Measurements from ENCODE around the gene RAVER2.
"Not testable (repeated sequence)": the region's sequence is repeated elsewhere in the genome, so short reads cannot be mapped to it uniquely, and the experiment has no call there.

The RAVER2 gene, protein sequence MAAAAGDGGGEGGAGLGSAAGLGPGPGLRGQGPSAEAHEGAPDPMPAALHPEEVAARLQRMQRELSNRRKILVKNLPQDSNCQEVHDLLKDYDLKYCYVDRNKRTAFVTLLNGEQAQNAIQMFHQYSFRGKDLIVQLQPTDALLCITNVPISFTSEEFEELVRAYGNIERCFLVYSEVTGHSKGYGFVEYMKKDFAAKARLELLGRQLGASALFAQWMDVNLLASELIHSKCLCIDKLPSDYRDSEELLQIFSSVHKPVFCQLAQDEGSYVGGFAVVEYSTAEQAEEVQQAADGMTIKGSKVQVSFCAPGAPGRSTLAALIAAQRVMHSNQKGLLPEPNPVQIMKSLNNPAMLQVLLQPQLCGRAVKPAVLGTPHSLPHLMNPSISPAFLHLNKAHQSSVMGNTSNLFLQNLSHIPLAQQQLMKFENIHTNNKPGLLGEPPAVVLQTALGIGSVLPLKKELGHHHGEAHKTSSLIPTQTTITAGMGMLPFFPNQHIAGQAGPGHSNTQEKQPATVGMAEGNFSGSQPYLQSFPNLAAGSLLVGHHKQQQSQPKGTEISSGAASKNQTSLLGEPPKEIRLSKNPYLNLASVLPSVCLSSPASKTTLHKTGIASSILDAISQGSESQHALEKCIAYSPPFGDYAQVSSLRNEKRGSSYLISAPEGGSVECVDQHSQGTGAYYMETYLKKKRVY

DNA sequence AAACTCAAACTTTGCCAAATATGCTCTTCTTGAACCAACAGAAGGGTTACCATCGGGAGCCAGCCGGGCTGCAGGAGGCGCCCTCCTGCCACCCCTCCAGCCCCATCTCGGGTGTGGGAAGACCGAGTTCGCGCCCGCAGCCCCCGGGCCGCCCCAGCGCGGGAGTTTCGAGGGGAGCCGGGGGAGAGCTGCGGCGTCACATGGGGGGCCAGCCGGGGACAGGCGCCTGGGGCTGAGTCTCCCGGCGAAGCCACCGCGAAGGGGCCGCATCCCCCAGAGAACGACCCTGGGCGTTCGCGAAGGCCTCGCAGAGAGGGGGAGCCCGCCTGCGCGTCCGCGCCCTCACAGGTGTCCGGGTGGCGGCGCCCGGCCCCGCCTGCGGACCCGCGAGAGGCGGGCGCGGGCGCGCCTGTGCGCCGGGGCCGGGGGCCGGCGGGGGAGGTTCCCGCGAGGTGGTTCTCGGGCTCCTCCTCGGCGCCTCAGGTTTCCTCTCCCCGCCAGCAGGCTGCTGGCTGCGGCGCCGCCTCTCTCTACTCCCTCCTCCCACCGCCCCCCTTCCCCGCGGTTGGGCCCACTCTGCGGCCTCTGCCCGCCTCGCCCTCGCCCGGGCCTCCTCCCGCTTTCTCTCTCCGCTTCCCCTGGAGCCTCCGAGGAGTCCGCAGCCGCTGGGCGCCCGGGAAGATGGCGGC is at the start of gene RAVER2:
RAVER2 (plus strand) TSS at position 584 of the 689 bp plus-strand sequence; CDS start at position 682, 98 bp downstream.
- DNase-seq (ENCODE audit: low spot score): peak; percentile 79

DNA sequence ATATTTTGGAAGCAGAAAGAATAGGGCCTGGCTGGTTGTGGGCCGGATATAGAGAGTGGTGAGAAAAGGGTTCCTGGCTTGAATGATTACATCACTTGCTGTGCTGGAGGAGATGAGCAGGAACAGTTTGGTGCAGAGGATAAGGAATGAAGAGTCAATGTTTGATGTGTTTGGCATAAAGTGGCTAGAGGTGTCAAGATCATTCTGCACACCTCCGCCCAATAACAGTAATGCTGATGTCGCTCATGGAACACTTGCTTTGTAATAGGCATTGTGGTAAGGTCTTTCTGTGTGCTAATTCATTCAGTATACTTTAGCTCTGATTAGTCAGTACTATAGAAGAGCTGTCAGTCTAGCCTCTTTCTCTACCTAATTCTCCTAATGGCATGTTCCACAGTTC is 48.0 kb upstream of the RAVER2 start:
- DNase-seq (ENCODE audit: low spot score): no peak

DNA sequence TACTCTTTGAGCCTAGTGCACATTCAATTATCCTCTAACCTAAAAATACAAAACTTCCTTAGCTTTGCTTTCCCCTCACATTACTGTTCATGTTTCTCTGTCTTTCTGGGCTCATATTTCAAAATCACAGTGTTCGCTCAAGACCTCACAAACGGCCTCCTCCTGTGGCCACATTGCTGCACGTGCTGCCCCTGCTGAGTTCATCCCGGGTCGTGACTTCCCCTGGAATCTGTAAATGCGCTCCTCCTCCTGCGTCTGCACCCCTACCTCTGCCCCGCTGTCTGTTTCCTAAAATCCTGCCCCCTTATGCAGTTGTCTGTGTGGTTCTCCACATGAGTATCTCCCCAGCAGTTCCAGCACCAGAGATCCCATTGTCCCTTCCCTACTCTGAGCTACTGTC is 45.5 kb upstream of the RAVER2 start:
- no peak for DNase-seq (ENCODE audit: low spot score)

DNA sequence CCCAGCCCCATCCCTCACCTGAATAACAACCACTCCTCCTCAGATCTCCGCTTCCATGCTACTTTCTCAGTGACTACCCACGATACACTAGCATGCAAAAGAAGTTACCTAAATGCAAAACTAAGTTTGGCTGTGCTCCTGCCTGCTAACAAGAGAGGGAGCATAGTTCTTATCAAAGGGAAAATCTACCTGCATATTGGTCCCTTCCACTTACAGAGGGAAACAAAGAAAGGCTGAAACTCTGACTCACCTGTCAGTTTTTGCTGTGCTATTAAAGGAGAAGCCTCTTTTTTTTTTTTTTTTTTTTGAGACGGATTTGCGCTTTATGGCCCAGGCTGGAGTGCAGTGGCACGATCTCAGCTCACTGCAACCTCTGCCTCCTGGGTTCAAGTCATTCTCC is 43.8 kb upstream of the RAVER2 start:
- DNase-seq (ENCODE audit: low spot score): peak; percentile 9

DNA sequence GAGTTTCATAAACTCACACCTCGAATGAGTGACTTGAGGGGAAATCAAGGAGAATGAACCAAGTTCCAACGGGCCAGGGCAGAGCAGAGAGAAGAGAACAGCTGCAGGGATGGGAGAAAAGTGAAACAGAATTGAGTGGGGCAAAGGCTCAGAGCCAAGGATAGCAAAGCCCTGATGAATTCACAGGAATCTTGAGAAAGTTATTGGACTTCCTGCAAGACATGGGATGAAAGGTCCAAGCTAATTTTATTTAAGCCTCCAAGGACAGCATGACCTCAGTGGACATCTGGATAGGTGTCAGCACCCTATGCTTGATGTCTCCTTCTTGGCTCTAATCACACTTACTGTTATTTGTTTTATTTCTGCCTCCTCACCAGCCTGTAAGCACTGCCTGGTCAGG is 43.0 kb upstream of the RAVER2 start:
- no peak for DNase-seq (ENCODE audit: low spot score)

DNA sequence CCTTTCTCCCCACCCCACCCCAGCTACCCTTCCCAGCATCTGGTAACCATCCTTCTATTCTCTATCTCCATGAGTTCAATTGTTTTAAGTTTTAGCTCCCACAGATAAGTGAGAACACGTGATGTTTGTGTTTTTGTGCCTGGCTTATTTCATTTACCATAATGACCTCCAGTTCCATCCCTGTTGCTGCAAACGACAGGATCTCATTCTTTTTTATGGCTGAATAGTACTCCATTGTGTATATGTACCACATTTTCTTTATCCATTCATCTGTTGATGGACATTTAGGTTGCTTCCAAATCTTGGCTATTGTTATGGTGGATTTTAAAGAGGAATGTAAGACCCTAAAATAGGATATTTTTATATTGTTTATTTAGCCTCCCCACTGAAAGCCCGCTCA is 42.2 kb upstream of the RAVER2 start:
- not testable (repeated sequence) for DNase-seq (ENCODE audit: low spot score)

DNA sequence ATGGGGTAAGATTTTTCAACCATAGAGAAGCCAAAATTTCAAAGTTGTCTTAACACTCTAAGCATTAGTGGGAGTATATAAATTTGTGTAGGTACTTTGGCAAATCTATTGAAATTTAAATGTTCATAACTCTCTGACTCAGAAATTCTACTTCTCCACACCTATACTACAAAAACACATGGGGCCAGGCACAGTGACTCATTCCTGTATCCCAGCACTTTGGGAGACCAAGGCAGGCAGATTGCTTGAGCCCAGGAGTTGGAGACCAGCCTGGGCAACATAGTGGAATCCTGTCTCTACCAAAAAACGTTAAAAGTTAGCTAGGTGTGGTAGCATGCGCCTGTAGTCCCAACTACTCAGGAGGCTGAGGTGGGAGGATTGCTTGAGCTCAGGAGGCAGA is 41.3 kb upstream of the RAVER2 start:
- no peak for DNase-seq (ENCODE audit: low spot score)

DNA sequence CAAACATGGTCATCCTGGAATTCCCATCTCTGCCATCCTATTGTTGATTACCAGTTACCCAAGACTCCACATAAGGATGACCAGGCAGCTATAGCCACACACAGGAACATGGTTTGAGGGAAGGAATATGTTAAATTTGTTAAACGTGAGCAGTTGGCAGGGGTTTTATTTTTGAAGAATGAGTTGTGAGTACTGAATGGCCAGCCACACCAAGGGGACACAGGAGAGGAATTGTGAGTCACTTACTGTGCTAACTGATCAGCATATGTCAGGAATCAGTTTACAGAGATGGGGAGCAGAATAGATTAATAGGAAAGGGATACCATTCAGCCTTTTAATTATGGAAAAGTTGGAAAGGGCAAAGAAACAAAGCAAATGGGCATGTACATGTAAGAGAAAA is 39.3 kb upstream of the RAVER2 start:
- DNase-seq (ENCODE audit: low spot score): no peak

DNA sequence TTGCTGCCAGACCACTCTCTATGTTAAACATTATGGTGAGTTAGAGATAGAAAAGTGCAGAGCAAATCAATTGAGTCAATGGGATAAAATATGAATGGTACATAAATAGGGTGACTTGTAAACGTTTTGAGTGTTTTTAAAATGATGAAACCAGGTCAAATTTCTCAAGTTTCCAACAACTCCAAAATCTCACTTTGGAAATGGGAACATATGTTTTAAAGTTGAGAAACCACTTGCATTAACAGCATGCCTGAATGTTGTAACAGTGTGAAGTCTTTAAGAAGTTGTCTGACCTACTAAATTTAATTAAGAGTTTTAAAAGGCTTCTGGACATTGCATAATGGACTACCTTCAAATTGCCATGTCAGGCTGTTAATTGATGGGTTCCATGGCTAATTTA is 33.6 kb upstream of the RAVER2 start:
- no peak for DNase-seq (ENCODE audit: low spot score)

DNA sequence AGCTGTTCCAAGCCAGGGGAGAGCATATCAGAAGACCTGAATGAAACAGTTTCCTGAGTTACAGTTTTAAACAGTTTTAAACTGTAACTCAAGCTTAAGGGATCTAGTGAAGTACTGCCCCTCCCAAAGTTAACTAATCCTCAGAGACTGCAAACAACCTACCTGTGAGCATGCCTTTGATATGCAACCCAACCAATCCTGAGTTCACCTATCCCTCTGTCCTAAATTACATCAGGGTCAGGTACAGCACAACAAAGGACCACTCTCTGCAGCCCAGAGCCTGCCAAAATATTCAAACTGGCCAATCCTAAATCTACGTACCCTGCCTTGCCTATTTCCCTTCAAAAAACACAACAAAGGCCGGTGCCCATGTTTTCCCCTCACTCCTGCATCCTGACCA is 32.8 kb upstream of the RAVER2 start:
- DNase-seq (ENCODE audit: low spot score): no peak

DNA sequence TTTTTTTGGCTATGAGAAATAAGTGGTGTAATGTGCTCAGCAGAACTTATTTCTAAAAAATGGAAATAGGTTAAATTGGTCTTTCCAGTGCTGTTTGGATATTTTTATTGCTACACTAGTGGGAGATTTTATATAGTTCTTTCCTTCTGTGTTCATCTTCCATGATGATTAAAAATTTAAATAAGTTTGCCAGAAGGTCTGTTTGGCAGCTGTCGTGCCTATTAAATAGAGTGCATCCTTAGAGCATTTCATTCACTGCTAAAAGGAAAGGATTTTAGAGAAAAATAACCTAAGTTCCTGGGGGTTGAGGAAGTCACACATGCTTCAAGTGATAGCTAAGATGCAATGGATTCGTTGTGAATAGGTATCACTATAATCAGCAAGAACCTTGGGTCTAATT is 29.7 kb upstream of the RAVER2 start:
- no peak for DNase-seq (ENCODE audit: low spot score)

DNA sequence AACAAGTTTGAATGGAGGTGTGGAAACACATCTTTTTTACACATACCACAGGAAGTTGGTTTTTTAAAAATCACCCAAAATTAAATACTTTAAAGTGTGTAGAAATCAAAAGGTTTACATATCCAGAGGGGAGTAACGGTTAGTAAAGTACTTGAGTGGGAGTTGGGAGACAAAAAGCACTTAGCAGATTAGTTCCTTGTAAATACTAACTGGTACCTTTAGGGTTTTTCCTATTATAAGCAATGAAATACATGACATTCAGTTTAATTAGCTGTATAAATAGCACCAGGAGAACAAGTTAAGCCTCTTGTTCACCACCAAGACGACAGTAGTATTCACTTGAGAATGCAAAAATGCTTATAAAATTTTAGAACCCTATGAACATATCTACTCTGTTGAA is 23.7 kb upstream of the RAVER2 start:
- DNase-seq (ENCODE audit: low spot score): no peak

DNA sequence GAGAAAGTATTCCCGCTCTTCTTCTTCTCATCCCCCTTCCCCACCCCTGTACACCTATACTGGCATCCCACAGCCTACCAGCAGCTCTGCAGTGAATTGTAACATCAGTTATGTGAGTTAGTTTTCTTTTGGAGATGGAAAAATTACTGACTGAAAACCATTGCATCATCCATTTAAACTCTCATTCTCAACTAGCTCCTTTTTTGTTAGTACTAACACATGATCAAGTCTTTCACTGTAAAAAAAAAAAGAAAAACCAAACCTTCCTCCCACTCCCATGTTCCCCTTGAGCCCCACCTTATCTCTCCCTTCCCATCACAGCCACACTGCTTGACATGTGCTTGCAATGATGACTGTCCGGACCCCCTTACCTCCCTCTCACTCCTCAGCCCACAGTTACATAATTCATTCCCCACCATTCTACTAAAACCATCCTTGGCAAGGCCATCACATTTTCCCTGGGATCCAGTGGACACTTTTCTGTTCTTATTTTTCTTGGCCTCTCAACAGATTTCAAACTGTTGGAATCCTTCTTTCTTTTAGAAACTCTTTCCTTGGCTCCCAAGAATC is 23.2 kb upstream of the RAVER2 start:
- no peak for DNase-seq (ENCODE audit: low spot score)

DNA sequence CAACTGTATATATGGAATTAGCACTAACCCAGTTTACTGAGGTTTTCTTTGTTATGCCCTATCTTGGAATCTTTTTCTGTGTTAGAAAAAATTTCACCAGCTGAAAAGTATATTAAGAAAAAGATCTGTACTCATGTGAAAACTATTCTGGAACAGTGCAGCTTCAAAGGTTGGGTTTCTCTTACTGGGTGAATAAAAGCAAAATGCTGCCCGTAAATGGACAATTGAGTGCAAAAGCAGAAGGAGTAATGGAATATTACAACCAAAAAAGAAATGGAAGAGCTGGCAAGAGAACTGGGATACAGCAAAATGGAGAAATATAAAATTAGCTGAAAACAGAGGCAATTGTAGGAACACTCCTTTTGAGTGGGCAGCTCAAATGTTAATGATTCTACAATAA is 17.0 kb upstream of the RAVER2 start:
- no peak for DNase-seq (ENCODE audit: low spot score)

DNA sequence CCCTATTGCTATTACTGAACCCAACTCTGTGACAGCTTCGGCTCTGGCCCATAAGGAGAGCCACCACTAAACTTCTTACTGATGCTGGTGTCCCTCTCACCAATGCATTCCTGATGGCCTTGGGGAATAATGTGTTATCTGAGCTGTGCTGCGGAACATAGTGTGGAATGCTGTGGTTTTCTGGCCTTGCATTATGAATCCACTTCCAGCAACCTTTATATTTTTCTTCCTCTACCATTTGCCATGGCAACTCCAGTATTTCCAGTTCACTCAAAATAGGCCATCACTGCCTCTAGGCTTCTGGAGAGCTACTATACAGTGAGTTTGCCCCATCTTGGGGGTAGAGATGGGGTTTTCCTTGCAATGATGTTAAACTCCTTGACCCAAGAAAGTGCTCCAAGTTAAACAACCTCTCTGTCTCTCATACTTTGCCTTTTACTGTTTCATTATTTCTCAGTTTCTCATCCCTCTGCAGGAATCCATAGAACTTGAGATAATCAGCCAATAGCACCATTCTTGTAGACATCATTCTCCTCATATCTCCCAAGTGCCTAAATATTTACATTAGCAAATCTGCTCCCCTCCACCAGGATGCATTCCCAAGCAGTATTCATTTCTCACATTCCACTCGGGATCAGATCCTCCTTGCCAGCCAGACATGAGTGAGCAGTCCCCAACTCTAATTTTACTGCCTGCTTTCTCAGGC is 11.1 kb upstream of the RAVER2 start:
- no peak for DNase-seq (ENCODE audit: low spot score)

DNA sequence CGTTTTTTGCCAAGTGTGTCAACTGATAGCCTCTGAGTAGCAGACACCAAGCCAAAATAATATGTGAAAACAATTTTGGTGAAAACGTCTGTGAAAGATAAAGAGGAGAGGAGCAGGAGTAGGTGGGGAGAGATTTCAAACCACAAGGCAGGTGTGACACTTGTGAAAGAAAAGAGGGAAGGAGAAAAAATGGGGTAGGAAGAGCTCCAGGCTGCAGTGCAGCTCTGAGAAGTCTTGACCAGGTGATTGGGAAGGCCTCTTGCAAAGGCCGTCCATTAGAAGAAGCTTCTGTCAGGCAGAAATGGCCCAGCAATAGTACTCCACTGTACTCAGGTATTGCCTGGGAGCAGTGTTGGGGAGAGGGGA is 10.6 kb upstream of the RAVER2 start:
- DNase-seq (ENCODE audit: low spot score): no peak

DNA sequence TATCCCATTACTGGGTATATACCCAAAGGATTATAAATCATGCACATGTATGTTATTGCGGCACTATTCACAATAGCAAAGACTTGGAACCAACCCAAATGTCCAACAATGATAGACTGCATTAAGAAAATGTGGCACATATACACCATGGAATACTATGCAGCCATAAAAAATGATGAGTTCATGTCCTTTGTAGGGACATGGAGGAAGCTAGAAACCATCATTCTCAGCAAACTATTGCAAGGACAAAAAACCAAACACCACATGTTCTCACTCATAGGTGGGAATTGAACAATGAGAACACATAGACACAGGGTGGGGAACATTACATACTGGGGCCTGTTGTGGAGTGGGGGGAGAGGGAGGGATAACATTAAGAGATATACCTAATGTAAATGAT is 4.2 kb upstream of the RAVER2 start:
- not testable (repeated sequence) for DNase-seq (ENCODE audit: low spot score)

DNA sequence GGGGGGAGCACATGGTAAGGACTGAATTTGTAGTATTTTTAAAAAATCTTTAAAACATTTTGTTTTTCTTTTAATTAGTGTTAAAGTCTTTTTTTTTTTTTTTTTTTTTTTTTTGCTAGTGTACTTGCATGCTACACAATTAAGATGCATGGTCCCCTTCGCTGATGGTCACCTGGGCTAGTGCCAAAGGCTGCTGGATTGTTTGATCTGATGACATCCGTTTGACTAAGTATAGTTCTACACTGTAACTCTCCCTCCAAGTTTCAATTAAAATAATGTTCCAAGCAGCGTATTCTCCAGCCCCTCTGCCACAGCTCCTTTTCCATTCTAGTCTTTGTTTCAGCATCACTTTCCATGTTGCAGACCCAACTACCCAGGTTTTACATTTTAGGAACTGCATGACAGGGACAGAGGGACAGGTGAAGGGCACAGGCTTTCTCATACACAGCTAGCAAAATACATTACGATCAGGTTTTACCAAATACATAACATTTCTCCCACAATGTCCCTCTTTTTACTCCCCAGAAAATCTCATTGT is 852 bp upstream of the RAVER2 start:
- DNase-seq (ENCODE audit: low spot score): peak; percentile 5

DNA sequence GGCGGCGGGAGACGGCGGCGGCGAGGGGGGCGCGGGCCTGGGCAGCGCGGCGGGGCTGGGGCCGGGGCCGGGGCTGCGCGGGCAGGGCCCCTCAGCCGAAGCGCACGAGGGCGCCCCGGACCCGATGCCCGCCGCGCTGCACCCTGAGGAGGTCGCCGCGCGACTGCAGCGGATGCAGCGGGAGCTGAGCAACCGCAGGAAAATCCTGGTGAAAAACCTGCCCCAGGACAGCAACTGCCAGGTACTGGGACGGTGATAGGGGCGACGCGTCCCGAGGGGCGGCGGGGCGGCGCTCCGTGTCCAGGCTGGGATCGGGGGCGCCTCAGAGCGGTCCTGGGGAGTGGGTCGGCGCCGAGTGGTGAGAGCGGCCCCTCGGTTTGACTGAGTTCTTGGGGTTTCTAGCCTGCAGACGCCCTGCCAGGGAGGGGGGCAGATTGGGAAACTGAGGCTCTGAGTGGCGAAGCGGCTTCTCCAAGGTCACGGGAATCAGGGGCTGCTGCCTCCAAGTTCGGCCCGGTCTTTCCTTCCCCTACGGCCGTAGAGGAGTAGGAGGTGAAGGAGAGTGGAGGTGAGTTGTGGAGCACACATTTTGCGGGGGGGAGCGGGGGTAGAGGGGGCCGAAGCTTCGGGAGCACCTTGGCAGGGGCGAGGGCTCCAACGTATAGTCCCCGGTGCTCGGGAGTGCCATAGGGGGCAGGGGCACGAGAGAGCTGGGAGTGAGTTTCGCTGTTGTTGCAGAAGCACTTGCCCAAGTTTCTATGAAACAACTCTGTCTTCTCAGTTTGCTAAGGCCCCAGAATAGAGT is 508 bp downstream of the RAVER2 start:
- peak; percentile 47 for DNase-seq (ENCODE audit: low spot score)

DNA sequence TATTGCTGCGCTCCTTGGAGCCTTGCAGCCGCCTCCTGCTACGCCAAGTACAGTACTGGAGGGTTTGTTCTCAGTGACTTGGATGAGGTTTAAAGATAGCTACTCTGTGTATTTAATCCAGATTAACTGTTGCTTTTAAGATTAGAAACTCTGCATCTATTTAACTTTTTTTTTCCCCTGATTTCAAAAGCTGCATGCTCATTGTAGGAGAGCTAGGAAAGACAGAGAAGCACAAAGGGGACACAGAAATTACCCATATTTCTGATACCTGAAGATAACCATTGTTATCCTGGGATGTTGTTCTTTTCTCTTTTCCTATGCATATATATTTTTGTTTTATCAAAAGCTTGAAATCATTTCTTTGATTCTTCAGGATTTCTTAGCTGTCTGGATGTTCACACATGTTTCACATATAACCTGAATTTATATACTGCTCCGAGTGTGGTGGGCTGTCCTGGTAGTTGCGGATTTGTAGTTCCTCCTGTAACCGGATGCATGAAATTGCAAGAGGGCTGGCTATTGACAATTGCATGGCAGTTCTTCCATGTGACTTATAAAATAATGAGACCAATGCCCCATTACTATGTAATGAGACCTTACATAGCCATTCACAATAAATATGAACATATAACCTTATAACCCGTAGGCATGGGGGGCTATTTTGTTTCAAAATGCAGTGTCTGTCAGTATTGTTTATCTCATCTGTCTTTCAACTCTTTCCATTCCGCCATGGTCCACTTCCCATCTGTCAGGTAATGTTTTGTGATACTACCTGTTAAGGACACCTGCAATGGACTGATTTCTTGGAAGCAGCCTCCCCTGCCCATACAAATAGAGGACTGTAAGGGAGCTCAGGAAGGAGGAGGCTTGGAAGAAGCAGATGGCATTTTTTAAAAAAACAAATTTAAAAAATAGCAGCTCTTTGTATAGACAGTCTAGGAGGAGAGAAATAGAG is 1.4 kb downstream of the RAVER2 start:
- no peak for DNase-seq (ENCODE audit: low spot score)

Data from kidney tubule cell (primary cell).